ENCODE measurements around the gene TBC1D3I.

Gene TBC1D3I

DNA sequence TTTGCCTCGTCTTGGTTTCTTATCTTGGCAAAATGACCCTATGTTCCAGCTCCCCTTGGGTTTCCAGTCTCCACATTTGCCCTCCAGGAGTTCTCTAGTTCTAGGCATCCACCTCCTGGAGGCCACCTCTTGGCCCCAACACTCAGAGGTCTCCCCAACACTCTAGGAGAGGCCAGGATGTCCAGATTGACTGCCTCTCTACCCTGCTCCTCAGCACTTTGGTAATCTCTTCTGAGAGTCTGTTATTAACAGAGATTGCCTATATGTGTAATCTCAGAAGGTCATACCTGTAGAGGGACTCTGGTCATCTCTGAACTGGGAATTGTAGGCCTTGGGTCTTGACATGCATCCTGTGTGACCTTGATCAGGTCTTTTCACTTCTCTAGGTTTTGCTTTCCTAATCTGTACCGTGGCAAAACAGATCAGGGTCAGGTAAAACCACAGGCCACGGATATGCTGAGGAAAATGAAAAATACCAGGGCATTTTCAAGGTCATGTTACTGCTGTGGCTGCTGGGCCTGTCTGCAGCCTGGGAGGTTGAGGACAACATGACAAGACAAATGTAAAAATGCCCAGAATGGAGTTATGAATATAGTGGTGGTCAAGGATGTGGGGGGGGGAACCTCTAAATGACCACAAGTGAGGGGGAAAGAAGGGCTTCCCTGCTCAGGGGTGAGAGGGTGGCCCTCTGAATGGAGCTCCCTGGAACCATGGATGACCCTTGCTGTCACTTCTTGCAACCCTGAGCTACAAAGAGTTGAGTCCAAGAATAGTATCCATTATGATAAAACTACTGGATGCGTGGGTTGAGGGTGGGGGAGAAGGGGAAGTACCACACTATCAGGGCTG, 58.5 kb downstream of the TBC1D3I start:
- no peak for DNase-seq

DNA sequence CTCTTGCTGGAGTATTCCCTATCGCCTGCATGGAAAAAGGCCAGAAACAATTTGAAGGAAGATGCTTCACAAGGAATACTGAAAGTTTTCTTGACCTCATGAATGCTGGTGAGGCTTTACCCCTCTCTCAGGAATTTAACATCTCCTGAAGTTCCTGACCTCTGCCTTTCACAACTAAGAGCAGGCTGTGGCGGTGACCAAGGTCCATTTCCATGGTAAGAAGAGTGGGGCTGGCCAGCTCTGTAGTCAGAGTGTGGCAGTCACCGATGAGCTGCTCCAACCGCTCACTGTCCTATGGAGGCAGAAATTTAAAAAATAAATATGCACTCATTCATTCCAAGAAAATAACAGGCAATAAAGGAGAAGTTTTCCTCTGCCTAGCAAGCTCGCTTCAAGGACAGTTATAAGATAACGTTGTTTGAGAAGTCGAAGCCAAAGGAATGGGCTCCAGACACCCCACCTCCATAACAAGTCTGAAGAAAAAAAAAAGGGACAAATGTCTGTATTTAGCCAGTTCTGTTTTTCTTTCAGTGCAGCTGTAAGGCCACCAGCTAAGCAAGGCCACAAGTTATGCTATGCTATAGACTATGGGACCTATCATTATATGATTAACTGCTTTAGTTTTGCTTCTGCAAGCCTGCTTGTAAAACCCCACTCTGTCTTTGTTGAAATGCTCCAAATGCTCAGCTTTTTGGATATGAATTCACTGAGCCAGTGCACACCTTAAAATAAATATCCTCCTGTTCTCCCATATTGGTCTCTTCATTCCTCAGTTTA, 59.5 kb downstream of the TBC1D3I start:
- no peak for DNase-seq

All from fibroblast of skin of right quadriceps (primary cell).